Measurements from ENCODE around the gene UBE2E2.
"Not testable (repeated sequence)": the region's sequence is repeated elsewhere in the genome, so short reads cannot be mapped to it uniquely, and the experiment has no call there.

The UBE2E2 gene

GRCh38 chr3:23175341-23176083 lies 27.6 kb upstream of the UBE2E2 start:
- H3K36me3 ChIP-seq (ENCODE audit: insufficient read depth, low read length) = no peaks in the 10 kb centered on the region
- 0 out of 2 replicates have a peak, but pooled peaks cover 2% of the 10 kb centered on the region for H3K9me3 ChIP-seq (ENCODE audit: control insufficient read depth, insufficient read depth, low read length)
- H3K9ac ChIP-seq (ENCODE audit: low read depth, low read length) = no peak overlapping the region
- peaks cover 4% of the 10 kb centered on the region; the same call in 1 of the 2 replicates for H3K4me1 ChIP-seq (ENCODE audit: insufficient read depth, low read length)

GRCh38 chr3:23176839-23177238 lies 26.3 kb upstream of the UBE2E2 start:
- not testable (repeated sequence) for H3K4me1 ChIP-seq (ENCODE audit: insufficient read depth, low read length); H3K9ac ChIP-seq (ENCODE audit: low read depth, low read length); H3K9me3 ChIP-seq (ENCODE audit: control insufficient read depth, insufficient read depth, low read length); H3K36me3 ChIP-seq (ENCODE audit: insufficient read depth, low read length)

GRCh38 chr3:23182996-23183513 lies 20.1 kb upstream of the UBE2E2 start:
- Histone ChIP-seq H3K9ac (ENCODE audit: low read depth, low read length) (no peak overlapping the region), H3K36me3 (ENCODE audit: insufficient read depth, low read length) (no peaks in the 10 kb centered on the region), H3K9me3 (ENCODE audit: control insufficient read depth, insufficient read depth, low read length) (no peaks in the 10 kb centered on the region), H3K4me1 (ENCODE audit: insufficient read depth, low read length) (0 out of 2 replicates have a peak, but pooled peaks cover 2% of the 10 kb centered on the region)

GRCh38 chr3:23183731-23184130 lies 19.4 kb upstream of the UBE2E2 start:
- 0 out of 2 replicates have a peak, but pooled peaks cover 2% of the 10 kb centered on the region for H3K4me1 ChIP-seq (ENCODE audit: insufficient read depth, low read length)
- no peaks in the 10 kb centered on the region for H3K9me3 ChIP-seq (ENCODE audit: control insufficient read depth, insufficient read depth, low read length)
- no peak overlapping the region for H3K9ac ChIP-seq (ENCODE audit: low read depth, low read length)
- no peaks in the 10 kb centered on the region for H3K36me3 ChIP-seq (ENCODE audit: insufficient read depth, low read length)

- Histone ChIP-seq H3K9me3 (ENCODE audit: control insufficient read depth, insufficient read depth, low read length) (no peaks in the 10 kb centered on the region), H3K4me1 (ENCODE audit: insufficient read depth, low read length) (0 out of 2 replicates have a peak, but pooled peaks cover 2% of the 10 kb centered on the region), H3K36me3 (ENCODE audit: insufficient read depth, low read length) (no peaks in the 10 kb centered on the region), H3K9ac (ENCODE audit: low read depth, low read length) (no peak overlapping the region)
Observed at GRCh38 chr3:23185861-23186260, 17.3 kb upstream of the UBE2E2 start.

GRCh38 chr3:23189187-23189586 lies 13.9 kb upstream of the UBE2E2 start:
- Histone ChIP-seq H3K4me1 (ENCODE audit: insufficient read depth, low read length) (no peaks in the 10 kb centered on the region), H3K36me3 (ENCODE audit: insufficient read depth, low read length) (no peaks in the 10 kb centered on the region), H3K9me3 (ENCODE audit: control insufficient read depth, insufficient read depth, low read length) (no peaks in the 10 kb centered on the region), H3K9ac (ENCODE audit: low read depth, low read length) (no peak overlapping the region)

GRCh38 chr3:23192816-23193215 lies 10.3 kb upstream of the UBE2E2 start:
- H3K4me1 ChIP-seq (ENCODE audit: insufficient read depth, low read length) = no peaks in the 10 kb centered on the region
- no peaks in the 10 kb centered on the region for H3K36me3 ChIP-seq (ENCODE audit: insufficient read depth, low read length)
- H3K9me3 ChIP-seq (ENCODE audit: control insufficient read depth, insufficient read depth, low read length) = no peaks in the 10 kb centered on the region
- H3K9ac ChIP-seq (ENCODE audit: low read depth, low read length) = no peak overlapping the region

- Histone ChIP-seq H3K4me1 (ENCODE audit: insufficient read depth, low read length) (no peaks in the 10 kb centered on the region), H3K9me3 (ENCODE audit: control insufficient read depth, insufficient read depth, low read length) (no peaks in the 10 kb centered on the region), H3K36me3 (ENCODE audit: insufficient read depth, low read length) (no peaks in the 10 kb centered on the region), H3K9ac (ENCODE audit: low read depth, low read length) (no peak overlapping the region)
Observed at GRCh38 chr3:23193831-23194230, 9.3 kb upstream of the UBE2E2 start.

- Histone ChIP-seq H3K9ac (ENCODE audit: low read depth, low read length) (no peak overlapping the region), H3K36me3 (ENCODE audit: insufficient read depth, low read length) (no peaks in the 10 kb centered on the region), H3K9me3 (ENCODE audit: control insufficient read depth, insufficient read depth, low read length) (no peaks in the 10 kb centered on the region), H3K4me1 (ENCODE audit: insufficient read depth, low read length) (no peaks in the 10 kb centered on the region)
Observed at GRCh38 chr3:23198801-23199200, 4.3 kb upstream of the UBE2E2 start.

- Histone ChIP-seq H3K9ac (ENCODE audit: low read depth, low read length) (no peak overlapping the region), H3K9me3 (ENCODE audit: control insufficient read depth, insufficient read depth, low read length) (no peaks in the 10 kb centered on the region), H3K36me3 (ENCODE audit: insufficient read depth, low read length) (no peaks in the 10 kb centered on the region), H3K4me1 (ENCODE audit: insufficient read depth, low read length) (no peaks in the 10 kb centered on the region)
Observed at GRCh38 chr3:23199649-23200048, 3.5 kb upstream of the UBE2E2 start.

- no peak overlapping the region for H3K9ac ChIP-seq (ENCODE audit: low read depth, low read length)
- no peaks in the 10 kb centered on the region for H3K4me1 ChIP-seq (ENCODE audit: insufficient read depth, low read length)
- no peaks in the 10 kb centered on the region for H3K9me3 ChIP-seq (ENCODE audit: control insufficient read depth, insufficient read depth, low read length)
- H3K36me3 ChIP-seq (ENCODE audit: insufficient read depth, low read length) = no peaks in the 10 kb centered on the region
Observed at GRCh38 chr3:23201154-23201838, 1.8 kb upstream of the UBE2E2 start.

- Histone ChIP-seq H3K36me3 (ENCODE audit: insufficient read depth, low read length) (no peaks in the 10 kb centered on the region), H3K9ac (ENCODE audit: low read depth, low read length) (peak overlapping the region; percentile 55), H3K4me1 (ENCODE audit: insufficient read depth, low read length) (no peaks in the 10 kb centered on the region), H3K9me3 (ENCODE audit: control insufficient read depth, insufficient read depth, low read length) (no peaks in the 10 kb centered on the region)
Observed at GRCh38 chr3:23202203-23202920, 765 bp upstream of the UBE2E2 start.

GRCh38 chr3:23203708-23204330 lies 692 bp downstream of the UBE2E2 start:
- H3K9ac ChIP-seq (ENCODE audit: low read depth, low read length) = peak overlapping the region; percentile 91
- no peaks in the 10 kb centered on the region for H3K4me1 ChIP-seq (ENCODE audit: insufficient read depth, low read length)
- H3K9me3 ChIP-seq (ENCODE audit: control insufficient read depth, insufficient read depth, low read length) = no peaks in the 10 kb centered on the region
- no peaks in the 10 kb centered on the region for H3K36me3 ChIP-seq (ENCODE audit: insufficient read depth, low read length)

GRCh38 chr3:23206366-23206765 lies 3.2 kb downstream of the UBE2E2 start:
- H3K36me3 ChIP-seq (ENCODE audit: insufficient read depth, low read length) = no peaks in the 10 kb centered on the region
- H3K4me1 ChIP-seq (ENCODE audit: insufficient read depth, low read length) = no peaks in the 10 kb centered on the region
- no peak overlapping the region for H3K9ac ChIP-seq (ENCODE audit: low read depth, low read length)
- H3K9me3 ChIP-seq (ENCODE audit: control insufficient read depth, insufficient read depth, low read length) = no peaks in the 10 kb centered on the region

All from ES-I3 (cell line).